C4-2B (cell line): ENCODE data around the gene VAV3.

Source experiments
- CTCF ChIP-seq: fragments of 450-650 bp; conservative IDR thresholded peaks from 2 replicates; pipeline ENCODE4 v1.5.1; 2017; ENCODE audit warnings: mild to moderate bottlenecking
- ZFX ChIP-seq: fragments of 450-650 bp; IDR thresholded peaks from 2 replicates; pipeline ENCODE4 v1.6.1; 2017

- TF ChIP-seq CTCF (no peak), ZFX (no peak)
These were observed 414.6 kb downstream of the VAV3 start for GRCh38 chr1:107550358-107550757.
